ENCODE data around the gene LEUTX. TPM values are rescaled to one million over a fixed set of nuclear protein-coding genes. Genes with fewer than 3 reads are reported as not detected.
A peak's percentile ranks its signal among the peaks of the same experiment; 100 is the strongest.
"Not testable (repeated sequence)": the region's sequence is repeated elsewhere in the genome, so short reads cannot be mapped to it uniquely, and the experiment has no call there.

LEUTX gene
- total RNA-seq, 2 donors from 2014 or later, result not detected

DNA sequence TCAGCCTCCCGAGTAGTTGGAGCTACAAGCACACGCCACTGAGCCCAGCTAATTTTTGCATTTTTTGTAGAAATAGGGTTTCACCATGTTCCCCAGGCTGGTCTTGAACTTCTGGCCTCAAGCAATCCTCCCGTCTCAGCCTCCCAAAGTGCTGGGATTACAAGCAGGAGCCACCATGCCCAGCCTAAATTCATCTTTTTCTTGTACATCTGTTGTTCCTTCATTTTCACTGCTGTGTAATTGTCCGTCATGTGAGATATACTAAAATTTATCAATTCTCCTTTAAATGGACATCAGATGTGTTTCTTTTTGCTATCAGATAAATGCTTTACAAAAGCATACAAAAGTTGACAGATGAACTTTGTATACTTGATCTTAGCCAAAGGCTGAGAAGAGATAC is 32.4 kb downstream of the LEUTX start:
- ATAC-seq, result no peak
- no peak overlapping the region for H3K27ac Mint-ChIP-seq
- no peaks in the 10 kb centered on the region for H3K36me3 Mint-ChIP-seq
- H3K9me3 Mint-ChIP-seq, result no peaks in the 10 kb centered on the region
- DNase-seq (ENCODE audit: low spot score in 2 of 2), result no peak

DNA sequence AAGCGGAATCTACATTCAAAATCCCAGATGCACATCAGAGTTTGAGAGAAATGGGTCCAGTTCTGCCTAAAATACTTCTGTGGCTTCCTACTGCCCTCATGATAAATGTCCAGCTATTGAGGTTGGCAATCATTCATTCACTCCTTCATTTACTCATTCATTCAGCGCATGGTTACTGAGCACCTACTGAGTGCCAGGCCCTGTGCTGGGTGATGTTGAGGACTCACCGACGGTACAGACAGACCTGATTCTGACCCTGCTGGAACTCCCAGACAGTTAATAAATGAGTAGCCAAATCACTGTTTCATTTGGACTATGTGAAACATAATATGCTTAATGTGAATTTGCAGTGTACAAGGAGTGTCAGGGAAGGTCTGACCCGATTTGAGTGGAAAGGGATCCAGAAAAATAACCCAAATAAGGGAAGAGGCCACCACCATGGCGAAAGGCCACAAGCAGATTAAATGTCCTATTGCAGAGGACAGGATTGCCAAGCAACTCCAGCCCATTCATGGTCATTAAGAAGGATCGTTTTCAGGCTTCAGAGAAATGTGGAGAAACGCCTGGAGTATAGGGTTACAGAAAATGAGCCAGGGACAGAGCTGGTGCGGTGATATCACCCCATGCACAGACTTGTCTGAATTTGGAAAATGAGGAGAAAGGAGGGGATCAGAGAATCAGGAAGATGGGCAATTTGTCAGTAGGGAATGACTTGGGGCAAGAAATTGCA is 34.8 kb downstream of the LEUTX start:
- no peaks in the 10 kb centered on the region for H3K9me3 Mint-ChIP-seq
- DNase-seq (ENCODE audit: low spot score in 2 of 2), result no peak
- ATAC-seq, result no peak
- H3K27ac Mint-ChIP-seq, result no peak overlapping the region
- no peaks in the 10 kb centered on the region for H3K36me3 Mint-ChIP-seq

- H3K9me3 Mint-ChIP-seq; DNase-seq (ENCODE audit: low spot score in 2 of 2); H3K36me3 Mint-ChIP-seq; H3K27ac Mint-ChIP-seq; ATAC-seq: not testable (repeated sequence)
These were observed 35.5 kb downstream of the LEUTX start for GRCh38 chr19:39814111-39814510.

GRCh38 chr19:39814595-39814994 is 35.9 kb downstream of the LEUTX start:
- DNase-seq (ENCODE audit: low spot score in 2 of 2), result no peak
- H3K9me3 Mint-ChIP-seq, result no peaks in the 10 kb centered on the region
- no peaks in the 10 kb centered on the region for H3K36me3 Mint-ChIP-seq
- no peak for ATAC-seq
- no peak overlapping the region for H3K27ac Mint-ChIP-seq

- Mint-ChIP-seq H3K27ac (peak overlapping the region; percentile 69 to 72), H3K9me3 (no peaks in the 10 kb centered on the region), H3K36me3 (no peaks in the 10 kb centered on the region)
- no peak for ATAC-seq
- no peak for DNase-seq (ENCODE audit: low spot score in 2 of 2)
These were observed 37.8 kb downstream of the LEUTX start for GRCh38 chr19:39816287-39817048.

DNA sequence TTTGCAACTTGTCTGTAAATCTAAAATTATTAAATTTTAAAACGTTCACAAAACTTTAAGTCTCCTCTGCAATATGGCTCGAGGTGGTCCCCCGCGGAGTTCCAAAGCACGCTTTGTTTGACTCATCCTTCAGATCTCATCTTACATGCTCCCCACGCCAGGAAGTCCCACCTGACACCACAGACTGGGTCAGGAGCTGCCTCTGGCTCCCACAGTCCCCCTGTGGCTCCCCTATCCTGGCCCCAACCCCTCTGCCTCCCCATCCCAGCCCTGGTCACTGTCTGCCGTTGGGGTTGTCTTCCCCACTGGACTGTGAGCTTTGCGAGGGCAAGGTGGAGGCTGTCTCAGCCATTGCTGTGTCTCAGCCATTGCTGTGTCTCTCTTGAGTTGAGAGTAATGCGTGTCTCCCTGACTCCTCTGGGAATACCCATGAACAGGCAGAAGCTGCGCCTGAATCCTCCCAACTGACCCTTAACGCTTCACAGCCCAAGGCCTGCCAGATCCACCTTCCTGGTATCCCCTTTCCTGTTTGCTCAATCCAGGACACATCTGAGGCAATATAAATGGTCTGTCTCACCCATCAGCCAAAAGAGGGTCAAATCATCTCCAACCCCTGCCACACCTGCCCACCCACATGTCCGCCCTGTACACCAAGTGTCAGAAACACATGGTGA is 39.4 kb downstream of the LEUTX start:
- DNase-seq (ENCODE audit: low spot score in 2 of 2), result no peak
- no peaks in the 10 kb centered on the region for H3K36me3 Mint-ChIP-seq
- no peak overlapping the region for H3K27ac Mint-ChIP-seq
- no peak for ATAC-seq
- H3K9me3 Mint-ChIP-seq, result no peaks in the 10 kb centered on the region

DNA sequence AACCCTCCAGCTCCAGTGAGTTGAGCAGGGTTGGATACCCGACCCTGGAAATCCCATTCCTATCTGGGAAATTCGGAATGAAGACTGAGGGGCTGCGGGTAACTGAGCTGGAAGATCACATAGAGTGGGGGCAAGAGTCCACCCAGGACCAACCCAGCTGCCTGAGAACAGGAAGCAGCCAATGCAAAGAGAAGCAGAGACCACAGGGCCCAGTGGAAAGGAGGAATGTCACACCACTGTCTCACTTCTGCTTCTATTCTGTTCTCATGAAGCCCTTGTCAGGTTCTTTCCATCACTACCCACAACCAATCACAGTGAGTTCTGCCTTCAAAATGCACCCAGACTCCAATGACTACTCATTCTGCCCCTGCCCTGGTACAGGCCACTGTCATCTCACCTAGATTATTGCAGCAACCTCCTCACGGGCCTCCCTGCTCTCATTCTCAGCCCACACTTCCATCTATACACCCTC is 40.0 kb downstream of the LEUTX start:
- DNase-seq (ENCODE audit: low spot score in 2 of 2) (no peak), ATAC-seq (no peak)
- peak overlapping the region; percentile 46 to 73 for H3K27ac Mint-ChIP-seq
- no peaks in the 10 kb centered on the region for H3K9me3 Mint-ChIP-seq
- H3K36me3 Mint-ChIP-seq, result no peaks in the 10 kb centered on the region

GRCh38 chr19:39819786-39820185 is 41.1 kb downstream of the LEUTX start:
- peak overlapping the region in 1 of 2 donors; percentile 46 for H3K27ac Mint-ChIP-seq
- no peaks in the 10 kb centered on the region for H3K9me3 Mint-ChIP-seq
- H3K36me3 Mint-ChIP-seq, result no peaks in the 10 kb centered on the region
- ATAC-seq (no peak), DNase-seq (ENCODE audit: low spot score in 2 of 2) (no peak)

- Mint-ChIP-seq H3K9me3 (no peaks in the 10 kb centered on the region), H3K27ac (no peak overlapping the region)
- no peak for ATAC-seq
These were observed 42.0 kb downstream of the LEUTX start for GRCh38 chr19:39820696-39821095.

GRCh38 chr19:39823686-39824085 is 45.0 kb downstream of the LEUTX start:
- DNase-seq (ENCODE audit: low spot score in 2 of 2) (no peak), ATAC-seq (no peak)
- Mint-ChIP-seq H3K9me3 (no peaks in the 10 kb centered on the region), H3K36me3 (no peaks in the 10 kb centered on the region), H3K27ac (no peak overlapping the region)

More at GRCh38 chr19:39820696-39821095, 42.0 kb downstream of the LEUTX start:
- DNase-seq (ENCODE audit: low spot score in 2 of 2), result no peak
- no peaks in the 10 kb centered on the region for H3K36me3 Mint-ChIP-seq

GRCh38 chr19:39824143-39825092 is 45.8 kb downstream of the LEUTX start:
- H3K27ac Mint-ChIP-seq, result no peak overlapping the region
- no peaks in the 10 kb centered on the region for H3K9me3 Mint-ChIP-seq

DNA sequence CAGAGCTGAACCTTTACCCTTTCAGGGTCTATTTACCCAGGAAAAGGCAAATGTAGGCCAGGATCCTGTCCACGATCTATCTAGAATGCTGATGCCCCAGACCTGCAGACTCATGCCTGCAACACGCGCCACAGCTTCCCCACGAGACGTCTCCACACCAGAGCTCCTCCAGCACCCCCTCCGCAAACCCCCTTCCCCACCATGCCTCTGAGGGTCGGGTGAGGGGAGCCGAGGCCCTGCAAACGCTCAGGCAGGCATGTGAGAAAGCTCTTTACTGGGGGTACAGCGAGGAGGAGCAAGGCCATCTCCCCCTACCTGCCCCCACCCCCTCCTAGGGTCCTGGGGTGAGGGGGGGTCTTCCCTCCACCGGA is 46.4 kb downstream of the LEUTX start:
- no peak for DNase-seq (ENCODE audit: low spot score in 2 of 2)
- no peaks in the 10 kb centered on the region for H3K36me3 Mint-ChIP-seq
- ATAC-seq, result no peak
- no peaks in the 10 kb centered on the region for H3K9me3 Mint-ChIP-seq
- H3K27ac Mint-ChIP-seq, result no peak overlapping the region

More at GRCh38 chr19:39824143-39825092, 45.8 kb downstream of the LEUTX start:
- H3K36me3 Mint-ChIP-seq, result no peaks in the 10 kb centered on the region
- DNase-seq (ENCODE audit: low spot score in 2 of 2) (peak; percentile 82 to 86), ATAC-seq (peak; percentile 97 to 99)

GRCh38 chr19:39825531-39826076 is 47.0 kb downstream of the LEUTX start:
- H3K27ac Mint-ChIP-seq, result no peak overlapping the region
- no peaks in the 10 kb centered on the region for H3K9me3 Mint-ChIP-seq
- H3K36me3 Mint-ChIP-seq, result no peaks in the 10 kb centered on the region
- ATAC-seq (no peak), DNase-seq (ENCODE audit: low spot score in 2 of 2) (no peak)

DNA sequence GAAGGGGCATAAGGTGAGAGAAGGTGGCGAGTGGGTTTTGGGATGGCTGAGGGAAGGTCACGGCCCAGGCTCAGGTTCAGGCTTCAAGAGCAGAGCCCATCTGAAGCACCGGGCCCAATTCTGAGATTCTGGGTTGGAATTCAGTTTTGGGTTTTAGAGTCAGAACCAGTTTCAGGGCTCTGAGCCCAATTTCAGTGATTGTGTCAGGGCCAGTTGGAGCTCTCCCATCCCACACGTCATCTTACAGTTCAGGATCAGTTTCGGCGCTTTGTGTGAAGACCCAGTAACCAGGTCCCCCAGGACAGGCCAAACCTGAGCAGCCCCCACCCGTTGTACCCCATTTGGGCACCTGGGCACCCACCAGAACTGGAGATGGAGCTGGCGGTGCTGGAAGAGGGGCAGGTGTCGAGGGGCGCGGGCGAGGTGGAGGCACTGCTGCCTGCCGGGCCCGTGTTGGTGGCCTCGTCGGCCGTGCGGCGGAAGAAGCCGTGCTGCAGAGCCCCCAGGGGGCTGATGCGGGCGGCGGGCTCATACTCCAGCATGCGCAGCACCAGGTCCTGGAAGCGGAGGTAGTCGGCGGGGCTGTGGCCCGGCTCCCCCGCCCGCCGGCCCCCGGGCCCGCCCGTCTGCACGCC is 47.8 kb downstream of the LEUTX start:
- H3K27ac Mint-ChIP-seq, result no peak overlapping the region
- no peaks in the 10 kb centered on the region for H3K9me3 Mint-ChIP-seq
- ATAC-seq (no peak), DNase-seq (ENCODE audit: low spot score in 2 of 2) (no peak)
- H3K36me3 Mint-ChIP-seq, result no peaks in the 10 kb centered on the region

DNA sequence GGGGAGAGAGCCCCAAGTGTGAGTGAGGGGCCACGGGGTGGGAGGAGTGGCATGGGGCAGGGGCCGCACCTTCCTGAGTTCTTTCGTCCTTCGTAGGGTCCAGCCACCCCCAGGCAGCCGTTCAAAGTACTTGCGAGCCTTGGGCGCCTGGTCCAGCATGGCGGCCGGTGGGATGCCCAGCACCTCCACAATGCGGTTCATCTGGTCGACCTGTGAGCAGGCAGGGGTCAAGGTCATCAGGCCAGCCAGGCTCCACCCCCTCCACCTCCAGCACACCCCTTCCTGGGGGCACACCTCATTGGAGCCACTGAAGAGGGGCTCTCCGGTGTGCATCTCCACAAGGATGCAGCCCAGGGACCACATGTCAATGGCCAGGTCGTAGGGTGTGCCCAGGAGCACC is 48.6 kb downstream of the LEUTX start:
- ATAC-seq (no peak), DNase-seq (ENCODE audit: low spot score in 2 of 2) (no peak)
- Mint-ChIP-seq H3K36me3 (peaks cover under 1 to 2% of the 10 kb centered on the region in 2 donors), H3K9me3 (no peaks in the 10 kb centered on the region), H3K27ac (no peak overlapping the region)

Data from activated naive CD4-positive, alpha-beta T cell treated with anti-CD3 and anti-CD28 coated beads, Interleukin-2, amount 50 U/mL, for 72 hours (primary cell).